HepG2 (cell line): ENCODE results near the gene CHD2. TPM values are rescaled to one million over a fixed set of nuclear protein-coding genes. Genes with fewer than 3 reads are reported as not detected.
"Not testable (repeated sequence)": the region's sequence is repeated elsewhere in the genome, so short reads cannot be mapped to it uniquely, and the experiment has no call there.

Source experiments
- ATAC-seq: fragments of 200-7000 bp; cut with Tn5 transposase; 3 replicates; pipeline ENCODE4 v1.9.1; 2020; ENCODE audit warnings: mild to moderate bottlenecking, moderate library complexity
- BruUV-seq: library from RNA; stranded (reverse); fragments of 400-500 nt; replicated peaks from 2 replicates; lab custom pipeline; 2021; lab: Mats Ljungman, UMichigan
- CTCF ChIA-PET: fragments of 300-600 bp; formaldehyde crosslinking; extraction: SDS; loops from one replicate; lab custom pipeline; 2021; ENCODE audit warnings: low total read pairs, inconsistent platforms, low intra/inter-chr PET ratio; lab: Yijun Ruan, JAX
- POLR2A ChIA-PET: fragments of 350-600 bp; sonication (Branson Sonifier 250); formaldehyde crosslinking; loops from one replicate; lab custom pipeline; 2020; ENCODE audit warnings: antibody characterized with exemption, inconsistent platforms; lab: Yijun Ruan, JAX
- DNase-seq: peaks from one replicate; pipeline ENCODE4 v3.0.0-alpha.2; 2015; ENCODE audit warnings: low spot score
- FAIRE-seq: peaks from 3 replicates; lab custom pipeline; 2011; peaks lifted over from hg19 to GRCh38; lab: Jason Lieb, UNC
- H2AFZ ChIP-seq: one replicate; pipeline ENCODE4 v1.6.1; 2011; ENCODE audit warnings: low read length, inconsistent platforms
- H3K27ac ChIP-seq: fragments of 300-600 bp; 3 replicates; pipeline ENCODE4 v1.8.0; 2011; ENCODE audit warnings: mixed run types, mild to moderate bottlenecking, mixed read lengths, low read length, inconsistent platforms; ENCODE audit not compliant: insufficient read depth; ENCODE audit errors: extremely low read length
- H3K27me3 ChIP-seq, 2 experiments: fragments of 200-600 bp in 1 of 2; 2 replicates in 1 of 2; 3 replicates in 1 of 2; pipeline versions ENCODE4 v1.6.0 to v1.8.0; 2011; ENCODE audit warnings: low read length in 2 of 2, mild to moderate bottlenecking in 2 of 2, moderate library complexity in 2 of 2, inconsistent platforms in 1 of 2; ENCODE audit not compliant: insufficient read depth in 2 of 2, control insufficient read depth in 1 of 2
- H3K36me3 ChIP-seq, 2 experiments: fragments of 200-600 bp in 1 of 2; replicated peaks in 1 of 2; 2 replicates in 1 of 2; 3 replicates in 1 of 2; pipeline versions ENCODE4 v1.5.1 to v1.8.0; 2011; ENCODE audit warnings: low read length in 2 of 2, inconsistent platforms in 1 of 2; ENCODE audit not compliant: insufficient read depth in 2 of 2, control insufficient read depth in 1 of 2
- H3K4me1 ChIP-seq: 2 replicates; pipeline ENCODE4 v1.5.1; 2012; ENCODE audit warnings: low read length, inconsistent platforms; ENCODE audit not compliant: insufficient read depth
- H3K4me2 ChIP-seq: 2 replicates; pipeline ENCODE4 v1.6.0; 2011; ENCODE audit warnings: low read depth, low read length, inconsistent platforms
- H3K4me3 ChIP-seq, 3 experiments: fragments of 200-600 bp in 1 of 3; sonication (generic), shearing (Covaris generic) in 1 of 3; replicated peaks in 1 of 3; 2 replicates each; pipeline ENCODE4 v1.5.1; 2011 to 2016; ENCODE audit warnings: low read length in 3 of 3, inconsistent platforms in 2 of 3, low read depth in 2 of 3, mild to moderate bottlenecking in 2 of 3, control low read depth in 1 of 3, mixed read lengths in 1 of 3; ENCODE audit not compliant: insufficient read depth in 1 of 3
- H3K79me2 ChIP-seq: one replicate; pipeline ENCODE4 v1.6.1; 2011; ENCODE audit warnings: low read length, inconsistent platforms; ENCODE audit not compliant: insufficient read depth
- H3K9ac ChIP-seq: 2 replicates; pipeline ENCODE4 v1.6.0; 2011; ENCODE audit warnings: mild to moderate bottlenecking, low read depth, low read length, inconsistent platforms; ENCODE audit not compliant: insufficient read depth
- H3K9me3 ChIP-seq: 2 replicates; pipeline ENCODE4 v1.5.1; 2012; ENCODE audit warnings: mild to moderate bottlenecking, low read length
- H4K20me1 ChIP-seq: 2 replicates; pipeline ENCODE4 v1.6.0; 2011; ENCODE audit warnings: inconsistent platforms, mild to moderate bottlenecking, low read length, moderate library complexity; ENCODE audit not compliant: insufficient read depth
- MBNL3 ChIP-seq: fragments of 250-450 bp; sonication (Bioruptor Pico); conservative IDR thresholded peaks from 2 replicates; pipeline ENCODE4 v1.8.0; 2022; ENCODE audit warnings: mild to moderate bottlenecking, inconsistent platforms
- REL ChIP-seq: sonication (generic); formaldehyde crosslinking; conservative IDR thresholded peaks from 2 replicates; pipeline ENCODE4 v1.8.0; 2022; ENCODE audit warnings: mild to moderate bottlenecking, missing genetic modification reagents, moderate library complexity
- RFX5 ChIP-seq: IDR thresholded peaks from 2 replicates; pipeline ENCODE4 v1.6.1; 2011; ENCODE audit warnings: low read depth, low read length, improper control_type of control experiment
- WGBS: methylation state at CpG from one replicate; pipeline ENCODE4 v1.1.6; 2017; ENCODE audit warnings: low lambda C conversion rate; 5-methylcytosine and 5-hydroxymethylcytosine counted together
- in situ Hi-C: cut with HindIII; loops from 2 replicates; pipeline ENCODE4 v1.10.0; 2017; ENCODE audit warnings: low pct_unique_long_range_greater_than_20kb; ENCODE audit not compliant: extremely low pct_ligation_motif_present
- intact Hi-C: fragments of 100-400 bp; cut with micrococcal nuclease; formaldehyde crosslinking; loops from one replicate; pipeline ENCODE4 v1.10.0; 2022; ENCODE audit not compliant: unreplicated experiment
- polyA plus RNA-seq, 8 experiments: library from polyadenylated mRNA; depleted of rRNA in 3 of 8; stranded (reverse) in 7 of 8; unstranded in 1 of 8; fragments of >200 nt; fragmentation: Illumina TruSeq in 4 of 8; extraction: Trizol in 4 of 8; gene quantifications; 2 replicates each; pipeline versions ENCODE4 v1.2.1 to v1.2.3, GENCODE V29; 2011 to 2016; ENCODE audit warnings: low read depth in 4 of 8, missing spikeins in 1 of 8, mixed read lengths in 1 of 8; ENCODE audit not compliant: insufficient read depth in 1 of 8
- total RNA-seq, 5 experiments: library from RNA; depleted of rRNA; stranded (reverse); fragments of >200 nt; fragmentation: Illumina TruSeq; extraction: Trizol; gene quantifications; 2 replicates each; pipeline ENCODE4 v1.2.3, GENCODE V29; 2016; ENCODE audit warnings: low read depth in 1 of 5

CHD2 gene
- total and polyA plus RNA-seq, 2 of the 13 experiments (the other 11 are each of a cell fraction or from before 2014, with no cell fraction given), result 54.0 to 54.1 TPM

DNA sequence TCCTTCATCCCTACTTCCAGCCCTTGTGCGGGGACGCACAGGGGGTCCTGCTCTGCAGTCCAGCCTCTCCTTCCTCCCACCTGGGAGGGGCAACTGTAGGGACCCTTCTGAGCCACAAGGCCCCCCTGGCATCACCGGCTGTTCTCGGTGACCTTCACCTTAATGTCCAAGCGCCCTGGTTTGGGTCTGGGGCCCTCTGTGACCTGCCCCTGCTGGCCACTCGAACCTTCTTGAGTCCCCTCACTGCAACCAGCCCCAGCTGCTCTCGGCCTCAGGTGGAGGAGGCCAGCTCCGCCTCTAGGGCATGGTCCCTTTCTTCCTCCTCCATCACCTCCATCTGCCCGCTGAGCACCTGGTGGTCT, 131.0 kb downstream of the CHD2 start:
- Histone ChIP-seq H3K27ac (no peak overlapping the region), H3K4me2 (peak overlapping the region; percentile 79), H3K4me3 (peak overlapping the region in 1 of 3 experiments; percentile 67; a peak in 1 of 6 replicates), H4K20me1 (peaks cover 12% of the 10 kb centered on the region; the same call in 1 of the 2 replicates), H3K4me1 (peaks cover 26% of the 10 kb centered on the region), H3K79me2 (no peaks in the 10 kb centered on the region), H3K9ac (no peak overlapping the region), H3K36me3 (peaks cover 4 to 8% of the 10 kb centered on the region in 2 experiments; a peak in 3 of 5 replicates), H2AFZ (no peak overlapping the region), H3K27me3 (0 out of 5 replicates have a peak, but pooled peaks cover 0 to 8% of the 10 kb centered on the region in 2 experiments), H3K9me3 (no peaks in the 10 kb centered on the region)
- no peak for FAIRE-seq
- intact Hi-C loops (loop anchor here (2.0 to 5.0 kb wide), 2 partner anchors 966 to 1294 kb away; no protein-coding TSS in a partner anchor), in situ Hi-C loops (loop anchor here (5.0 kb wide), 2 partner anchors 946 to 1091 kb away; no protein-coding TSS in a partner anchor)
- no peak for DNase-seq
- BruUV-seq, result no TSS peak
- WGBS, result 53% methylated on average over 7 of the region's 9 CpGs
- no peak for TF ChIP-seq RFX5
- TF ChIP-seq REL, result no peak
- TF ChIP-seq MBNL3 (CRISPR knock-in tag), result no peak
- ChIA-PET POLR2A (no interaction called here), CTCF (interaction anchor here (2.8 kb wide), 1 partner anchor 1089 kb away, joined by 30 read pairs; no protein-coding TSS in a partner anchor)
- ATAC-seq, result peak; percentile 0; the same call in 2 of the 3 replicates

GRCh38 chr15:93031557-93032384, 131.6 kb downstream of the CHD2 start:
- DNase-seq, ATAC-seq, FAIRE-seq, POLR2A ChIA-PET, H3K79me2 ChIP-seq, H3K4me3 ChIP-seq, H3K9ac ChIP-seq, H3K4me2 ChIP-seq, H3K27ac ChIP-seq, BruUV-seq, H3K27me3 ChIP-seq, H2AFZ ChIP-seq, H3K9me3 ChIP-seq, H3K36me3 ChIP-seq: not testable (repeated sequence)
- H3K4me1 ChIP-seq, result peaks cover 28% of the 10 kb centered on the region
- intact Hi-C loops, result loop anchor here (2.0 to 5.0 kb wide), 2 partner anchors 966 to 1293 kb away; no protein-coding TSS in a partner anchor
- H4K20me1 ChIP-seq, result peaks cover 12% of the 10 kb centered on the region; the same call in 1 of the 2 replicates
- 71% methylated on average over 25 of the region's 44 CpGs for WGBS
- in situ Hi-C loops, result loop anchor here (5.0 kb wide), 2 partner anchors 946 to 1091 kb away; no protein-coding TSS in a partner anchor
- CTCF ChIA-PET, result interaction anchor here (2.8 kb wide), 1 partner anchor 1088 kb away, joined by 30 read pairs; no protein-coding TSS in a partner anchor
